Ascending aorta (tissue), 2 donors: ENCODE measurements around the gene AMZ2. TPM values are rescaled to one million over a fixed set of nuclear protein-coding genes. Genes with fewer than 3 reads are reported as not detected.

ENCODE experiments used
- DNase-seq, 2 donors: peaks; one replicate each; pipeline ENCODE4 v3.0.0-alpha.2; 2019; ENCODE audit warnings: low spot score in 2 of 2
- H3K27ac ChIP-seq, 2 donors: fragments of 200-600 bp; sonication (generic); one replicate each; pipeline ENCODE4 v1.5.1; 2016 to 2017; ENCODE audit warnings: mild to moderate bottlenecking in 1 of 2
- H3K27me3 ChIP-seq: fragments of 200-600 bp; sonication (generic); one replicate; pipeline ENCODE4 v1.5.1; 2017
- H3K36me3 ChIP-seq, 2 donors: fragments of 200-600 bp; sonication (generic); one replicate each; pipeline ENCODE4 v1.5.1; 2016
- H3K4me1 ChIP-seq, 2 donors: fragments of 200-600 bp; sonication (generic); one replicate each; pipeline ENCODE4 v1.5.1; 2016 to 2017; ENCODE audit warnings: mild to moderate bottlenecking in 1 of 2
- H3K4me3 ChIP-seq, 2 donors: fragments of 200-600 bp; sonication (generic); one replicate each; pipeline ENCODE4 v1.5.1; 2016 to 2017; ENCODE audit warnings: mild to moderate bottlenecking in 1 of 2
- H3K9me3 ChIP-seq, 2 donors: fragments of 200-600 bp; sonication (generic); one replicate each; pipeline ENCODE4 v1.5.1; 2016
- CTCF ChIP-seq, 3 experiments: fragments of 200-600 bp in 2 of 3; fragments of 450-650 bp in 1 of 3; sonication (generic) in 2 of 3; IDR thresholded peaks; one replicate each; pipeline ENCODE4 v1.5.1; 2016 to 2019; ENCODE audit warnings: antibody characterized with exemption in 3 of 3, mild to moderate bottlenecking in 1 of 3, moderate library complexity in 1 of 3
- intact Hi-C: fragments of 100-400 bp; cut with DNase I; formaldehyde crosslinking; loops from one replicate; pipeline ENCODE4 v1.15.1; 2023
- total RNA-seq: library from RNA; depleted of rRNA; stranded (reverse); fragments of >200 nt; gene quantifications from one replicate; pipeline ENCODE4 v1.1.0, GENCODE V29; 2016

The AMZ2 gene
- total RNA-seq, 1 donor from 2014 or later = 41.6 TPM

GRCh38 chr17:68238164-68238870 is 9.5 kb upstream of the AMZ2 start:
- no peaks in the 10 kb centered on the region for H3K4me1 ChIP-seq
- DNase-seq = no peak
- TF ChIP-seq CTCF (IDR thresholded peaks at IDR 0.05) = no peak
- no peak overlapping the region for H3K4me3 ChIP-seq
- H3K27me3 ChIP-seq = no peaks in the 10 kb centered on the region
- no peaks in the 10 kb centered on the region for H3K36me3 ChIP-seq
- H3K9me3 ChIP-seq = no peaks in the 10 kb centered on the region
- intact Hi-C loops = no loop called here
- H3K27ac ChIP-seq = peak overlapping the region in 1 of 2 donors; percentile 6

- intact Hi-C loops = no loop called here
- Histone ChIP-seq H3K4me3 (no peak overlapping the region), H3K4me1 (no peaks in the 10 kb centered on the region), H3K27ac (peak overlapping the region in 1 of 2 donors; percentile 6), H3K27me3 (no peaks in the 10 kb centered on the region), H3K9me3 (no peaks in the 10 kb centered on the region), H3K36me3 (no peaks in the 10 kb centered on the region)
- no peak for TF ChIP-seq CTCF (IDR thresholded peaks at IDR 0.05)
- no peak for DNase-seq
Measured at GRCh38 chr17:68238871-68239253, 9.0 kb upstream of the AMZ2 start.

GRCh38 chr17:68239632-68240366 is 8.0 kb upstream of the AMZ2 start:
- DNase-seq = no peak
- Histone ChIP-seq H3K27me3 (no peaks in the 10 kb centered on the region), H3K27ac (no peak overlapping the region), H3K4me1 (no peaks in the 10 kb centered on the region), H3K36me3 (no peaks in the 10 kb centered on the region), H3K4me3 (no peak overlapping the region), H3K9me3 (no peaks in the 10 kb centered on the region)
- TF ChIP-seq CTCF (IDR thresholded peaks at IDR 0.05) = no peak
- intact Hi-C loops = no loop called here

GRCh38 chr17:68246271-68247028 is 1.4 kb upstream of the AMZ2 start:
- peak overlapping the region in 1 of 2 donors; percentile 83 for H3K4me3 ChIP-seq
- peaks cover 0 to 14% of the 10 kb centered on the region in 2 donors for H3K4me1 ChIP-seq
- no peak for TF ChIP-seq CTCF (IDR thresholded peaks at IDR 0.05)
- H3K27me3 ChIP-seq = no peaks in the 10 kb centered on the region
- no peaks in the 10 kb centered on the region for H3K9me3 ChIP-seq
- no peak overlapping the region for H3K27ac ChIP-seq
- no peak for DNase-seq
- peaks cover 0 to 6% of the 10 kb centered on the region in 2 donors for H3K36me3 ChIP-seq
- intact Hi-C loops = loop anchor here (2.0 kb wide), 1 partner anchor 42 kb away; no protein-coding TSS in a partner anchor

GRCh38 chr17:68248199-68248825 is 469 bp downstream of the AMZ2 start:
- TF ChIP-seq CTCF (IDR thresholded peaks at IDR 0.05) = no peak
- Histone ChIP-seq H3K36me3 (peaks cover 3 to 12% of the 10 kb centered on the region in 2 donors), H3K4me1 (peaks cover 0 to 14% of the 10 kb centered on the region in 2 donors), H3K27ac (peak overlapping the region; percentile 96 to 97), H3K4me3 (peak overlapping the region; percentile 83 to 90), H3K27me3 (no peaks in the 10 kb centered on the region), H3K9me3 (no peaks in the 10 kb centered on the region)
- peak in 1 of 2 donors; percentile 86 for DNase-seq
- intact Hi-C loops = loop anchor here (1.0 to 2.0 kb wide), 3 partner anchors 148 to 266 kb away; partner anchors contain the start of gene WIPI1
